ENCODE measurements around the gene CCAR1.
"Not testable (repeated sequence)": the region's sequence is repeated elsewhere in the genome, so short reads cannot be mapped to it uniquely, and the experiment has no call there.

CCAR1 gene

GRCh38 chr10:68759223-68759863 lies 38.3 kb downstream of the CCAR1 start:
- H3K27ac ChIP-seq (ENCODE audit: insufficient read depth, low read depth, low read length, poor library complexity, severe bottlenecking), result no peak overlapping the region
- H3K36me3 ChIP-seq (ENCODE audit: control insufficient read depth, insufficient read depth, low read length), result peaks cover 74% of the 10 kb centered on the region
- no peaks in the 10 kb centered on the region for H3K27me3 ChIP-seq (ENCODE audit: control insufficient read depth, insufficient read depth, low read length, poor library complexity, severe bottlenecking)
- H3K9me3 ChIP-seq (ENCODE audit: control insufficient read depth, low read length), result no peaks in the 10 kb centered on the region
- H3K4me1 ChIP-seq (ENCODE audit: control insufficient read depth, insufficient read depth, low read length), result no peaks in the 10 kb centered on the region
- 93 to 95% methylated on average over 5 of the region's 6 CpGs for WGBS, 2 experiments
- no peak overlapping the region for H3K4me3 ChIP-seq (ENCODE audit: insufficient read depth, low read depth, low read length)

DNA sequence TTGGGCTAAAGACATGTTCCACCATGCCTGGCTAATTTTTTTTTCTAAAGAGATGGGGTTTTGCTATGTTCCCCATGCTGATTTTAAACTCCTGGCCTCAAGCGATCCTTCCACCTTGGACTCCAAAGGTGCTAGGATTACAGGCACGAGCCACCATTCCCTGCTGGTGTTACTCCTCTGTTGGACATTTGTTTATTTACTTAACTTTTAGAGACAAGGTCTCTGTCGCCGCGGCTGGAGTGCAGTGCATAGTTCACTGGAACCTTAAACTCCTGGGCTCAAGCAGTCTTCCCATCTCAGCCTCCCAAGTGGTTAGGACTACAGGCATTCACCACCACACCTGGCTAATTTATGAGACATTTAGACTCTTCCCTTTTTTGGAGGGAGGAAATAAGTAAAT lies 38.9 kb downstream of the CCAR1 start:
- Histone ChIP-seq H3K27me3 (ENCODE audit: control insufficient read depth, insufficient read depth, low read length, poor library complexity, severe bottlenecking) (no peaks in the 10 kb centered on the region), H3K27ac (ENCODE audit: insufficient read depth, low read depth, low read length, poor library complexity, severe bottlenecking) (no peak overlapping the region), H3K4me1 (ENCODE audit: control insufficient read depth, insufficient read depth, low read length) (no peaks in the 10 kb centered on the region), H3K9me3 (ENCODE audit: control insufficient read depth, low read length) (no peaks in the 10 kb centered on the region), H3K36me3 (ENCODE audit: control insufficient read depth, insufficient read depth, low read length) (peaks cover 72% of the 10 kb centered on the region), H3K4me3 (ENCODE audit: insufficient read depth, low read depth, low read length) (no peak overlapping the region)
- 92 to 95% methylated on average over 5 of the region's 5 CpGs for WGBS, 2 experiments

- H3K4me1 ChIP-seq (ENCODE audit: control insufficient read depth, insufficient read depth, low read length); H3K9me3 ChIP-seq (ENCODE audit: control insufficient read depth, low read length); H3K4me3 ChIP-seq (ENCODE audit: insufficient read depth, low read depth, low read length); H3K27me3 ChIP-seq (ENCODE audit: control insufficient read depth, insufficient read depth, low read length, poor library complexity, severe bottlenecking); H3K27ac ChIP-seq (ENCODE audit: insufficient read depth, low read depth, low read length, poor library complexity, severe bottlenecking): not testable (repeated sequence)
- H3K36me3 ChIP-seq (ENCODE audit: control insufficient read depth, insufficient read depth, low read length), result peaks cover 61% of the 10 kb centered on the region
- 93 to 96% methylated on average over 7 of the region's 7 CpGs for WGBS, 2 experiments
Measured at GRCh38 chr10:68767407-68767806, 46.4 kb downstream of the CCAR1 start.

GRCh38 chr10:68781613-68782574 lies 60.9 kb downstream of the CCAR1 start:
- 94 to 95% methylated on average over 6 of the region's 6 CpGs for WGBS, 2 experiments
- Histone ChIP-seq H3K9me3 (ENCODE audit: control insufficient read depth, low read length) (no peaks in the 10 kb centered on the region), H3K4me3 (ENCODE audit: insufficient read depth, low read depth, low read length) (no peak overlapping the region), H3K27me3 (ENCODE audit: control insufficient read depth, insufficient read depth, low read length, poor library complexity, severe bottlenecking) (no peaks in the 10 kb centered on the region), H3K36me3 (ENCODE audit: control insufficient read depth, insufficient read depth, low read length) (peaks cover 59% of the 10 kb centered on the region), H3K27ac (ENCODE audit: insufficient read depth, low read depth, low read length, poor library complexity, severe bottlenecking) (no peak overlapping the region), H3K4me1 (ENCODE audit: control insufficient read depth, insufficient read depth, low read length) (no peaks in the 10 kb centered on the region)

GRCh38 chr10:68784476-68784875 lies 63.4 kb downstream of the CCAR1 start:
- H3K4me3 ChIP-seq (ENCODE audit: insufficient read depth, low read depth, low read length), result no peak overlapping the region
- H3K27ac ChIP-seq (ENCODE audit: insufficient read depth, low read depth, low read length, poor library complexity, severe bottlenecking), result peak overlapping the region; percentile 16
- H3K4me1 ChIP-seq (ENCODE audit: control insufficient read depth, insufficient read depth, low read length), result no peaks in the 10 kb centered on the region
- WGBS, 2 experiments, result 94 to 96% methylated on average over 7 of the region's 7 CpGs
- no peaks in the 10 kb centered on the region for H3K27me3 ChIP-seq (ENCODE audit: control insufficient read depth, insufficient read depth, low read length, poor library complexity, severe bottlenecking)
- no peaks in the 10 kb centered on the region for H3K9me3 ChIP-seq (ENCODE audit: control insufficient read depth, low read length)
- peaks cover 67% of the 10 kb centered on the region for H3K36me3 ChIP-seq (ENCODE audit: control insufficient read depth, insufficient read depth, low read length)

DNA sequence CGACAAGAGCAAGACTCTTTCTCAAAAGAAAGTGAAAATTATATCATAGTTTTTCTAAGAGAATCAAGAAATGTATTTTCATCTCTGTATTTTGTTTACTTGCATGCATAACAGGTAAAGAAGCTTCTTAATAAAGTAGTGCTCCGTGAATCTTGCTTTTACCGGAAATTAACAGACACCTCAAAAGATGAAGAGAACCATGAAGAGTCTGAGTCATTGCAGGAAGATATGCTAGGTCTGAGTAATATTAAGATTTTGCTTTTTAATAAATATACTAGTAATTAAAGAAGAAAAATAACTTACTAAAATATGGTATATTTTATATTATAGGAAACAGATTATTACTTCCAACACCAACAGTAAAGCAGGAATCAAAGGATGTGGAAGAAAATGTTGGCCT lies 66.8 kb downstream of the CCAR1 start:
- Histone ChIP-seq H3K27me3 (ENCODE audit: control insufficient read depth, insufficient read depth, low read length, poor library complexity, severe bottlenecking) (no peaks in the 10 kb centered on the region), H3K9me3 (ENCODE audit: control insufficient read depth, low read length) (no peaks in the 10 kb centered on the region), H3K36me3 (ENCODE audit: control insufficient read depth, insufficient read depth, low read length) (peaks cover 59% of the 10 kb centered on the region), H3K4me3 (ENCODE audit: insufficient read depth, low read depth, low read length) (no peak overlapping the region), H3K4me1 (ENCODE audit: control insufficient read depth, insufficient read depth, low read length) (no peaks in the 10 kb centered on the region), H3K27ac (ENCODE audit: insufficient read depth, low read depth, low read length, poor library complexity, severe bottlenecking) (no peak overlapping the region)
- WGBS, 2 experiments, result 96 to 100% methylated on average over 2 to 3 of the region's 3 CpGs

- H3K36me3 ChIP-seq (ENCODE audit: control insufficient read depth, insufficient read depth, low read length), result peaks cover 62% of the 10 kb centered on the region
Measured at GRCh38 chr10:68790476-68790875, 69.4 kb downstream of the CCAR1 start.

DNA sequence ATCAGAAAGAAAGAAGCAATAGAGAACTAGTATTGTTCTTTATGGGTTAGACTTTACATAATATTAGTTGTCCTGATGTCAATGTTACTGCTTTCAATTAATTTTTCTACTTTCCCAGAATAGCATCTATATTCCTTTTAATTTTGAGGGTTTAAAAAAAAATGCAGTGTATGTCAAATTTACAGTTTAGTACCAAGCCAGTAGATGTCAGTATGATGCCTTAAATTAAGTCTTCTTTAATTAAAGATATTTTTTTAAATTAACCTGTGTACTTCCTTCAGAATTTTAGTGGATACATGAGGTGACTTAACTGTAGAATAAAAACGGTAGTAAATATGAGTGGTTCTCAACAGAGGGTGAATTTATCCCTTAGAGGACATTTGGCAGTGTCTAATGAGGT lies 71.1 kb downstream of the CCAR1 start:
- WGBS, 2 experiments, result 97% methylated on average over 1 of the region's 1 CpG
- Histone ChIP-seq H3K36me3 (ENCODE audit: control insufficient read depth, insufficient read depth, low read length) (peaks cover 51% of the 10 kb centered on the region), H3K9me3 (ENCODE audit: control insufficient read depth, low read length) (no peaks in the 10 kb centered on the region), H3K27ac (ENCODE audit: insufficient read depth, low read depth, low read length, poor library complexity, severe bottlenecking) (no peak overlapping the region), H3K4me1 (ENCODE audit: control insufficient read depth, insufficient read depth, low read length) (no peaks in the 10 kb centered on the region), H3K27me3 (ENCODE audit: control insufficient read depth, insufficient read depth, low read length, poor library complexity, severe bottlenecking) (no peaks in the 10 kb centered on the region), H3K4me3 (ENCODE audit: insufficient read depth, low read depth, low read length) (no peak overlapping the region)

More at GRCh38 chr10:68790476-68790875, 69.4 kb downstream of the CCAR1 start:
- H3K27me3 ChIP-seq (ENCODE audit: control insufficient read depth, insufficient read depth, low read length, poor library complexity, severe bottlenecking), result no peaks in the 10 kb centered on the region
- WGBS, 2 experiments, result 93 to 95% methylated on average over 10 of the region's 10 CpGs
- H3K4me1 ChIP-seq (ENCODE audit: control insufficient read depth, insufficient read depth, low read length), result no peaks in the 10 kb centered on the region
- no peak overlapping the region for H3K4me3 ChIP-seq (ENCODE audit: insufficient read depth, low read depth, low read length)
- H3K9me3 ChIP-seq (ENCODE audit: control insufficient read depth, low read length), result no peaks in the 10 kb centered on the region
- H3K27ac ChIP-seq (ENCODE audit: insufficient read depth, low read depth, low read length, poor library complexity, severe bottlenecking), result no peak overlapping the region

DNA sequence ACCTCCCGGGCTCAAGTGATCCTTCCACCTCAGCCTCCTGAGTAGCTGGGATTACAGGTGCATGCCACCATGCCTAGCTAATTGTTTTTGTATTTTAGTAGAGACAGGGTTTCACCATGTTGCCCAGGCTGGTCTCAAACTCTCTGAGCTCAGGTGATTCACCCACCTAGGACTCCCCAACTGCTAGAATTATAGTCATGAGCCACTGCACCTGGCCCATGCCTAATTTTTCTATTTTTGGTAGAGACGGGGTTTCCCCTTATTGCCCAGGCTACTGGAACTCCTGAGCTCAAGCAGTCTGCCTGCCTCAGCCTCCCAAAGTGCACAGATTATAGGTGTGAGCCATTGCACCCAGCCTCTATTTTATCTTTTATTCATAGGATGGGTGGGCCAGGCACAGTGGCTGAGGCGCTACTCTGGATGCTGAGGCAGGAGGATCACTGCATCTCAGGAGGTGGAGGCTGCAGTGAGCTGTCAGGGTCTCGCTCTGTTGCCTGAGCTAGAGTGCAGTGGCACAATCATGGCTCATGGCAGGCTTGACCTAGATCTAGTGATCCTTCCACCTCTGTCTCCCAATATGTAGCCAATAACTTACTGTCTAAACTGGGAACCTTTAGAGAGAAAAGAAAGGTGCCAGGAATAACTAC lies 75.0 kb downstream of the CCAR1 start:
- no peaks in the 10 kb centered on the region for H3K27me3 ChIP-seq (ENCODE audit: control insufficient read depth, insufficient read depth, low read length, poor library complexity, severe bottlenecking)
- WGBS, 2 experiments, result 95 to 99% methylated on average over 4 of the region's 4 CpGs
- H3K27ac ChIP-seq (ENCODE audit: insufficient read depth, low read depth, low read length, poor library complexity, severe bottlenecking), result no peak overlapping the region
- no peak overlapping the region for H3K4me3 ChIP-seq (ENCODE audit: insufficient read depth, low read depth, low read length)
- no peaks in the 10 kb centered on the region for H3K9me3 ChIP-seq (ENCODE audit: control insufficient read depth, low read length)
- peaks cover 18% of the 10 kb centered on the region for H3K36me3 ChIP-seq (ENCODE audit: control insufficient read depth, insufficient read depth, low read length)
- no peaks in the 10 kb centered on the region for H3K4me1 ChIP-seq (ENCODE audit: control insufficient read depth, insufficient read depth, low read length)

DNA sequence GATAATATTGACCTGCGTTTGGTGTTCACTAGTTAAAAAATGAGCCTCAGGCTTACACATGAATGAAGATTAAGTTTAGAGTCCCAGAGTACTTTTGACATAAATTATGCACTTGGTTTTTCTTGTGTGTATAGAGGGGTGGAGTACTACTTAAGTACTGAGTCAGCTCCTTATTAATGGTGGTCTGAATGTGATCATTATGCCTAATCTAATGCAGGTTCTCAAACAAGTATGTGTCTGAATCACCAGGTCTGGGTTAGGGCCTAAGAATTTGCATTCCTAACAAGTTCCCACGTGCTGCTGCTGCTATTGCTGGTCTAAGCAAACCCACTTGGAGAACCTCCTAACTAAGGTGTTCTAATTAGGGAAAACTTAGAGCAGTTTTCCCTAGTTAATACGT lies 75.6 kb downstream of the CCAR1 start:
- H3K4me1 ChIP-seq (ENCODE audit: control insufficient read depth, insufficient read depth, low read length), result no peaks in the 10 kb centered on the region
- H3K27ac ChIP-seq (ENCODE audit: insufficient read depth, low read depth, low read length, poor library complexity, severe bottlenecking), result no peak overlapping the region
- no peaks in the 10 kb centered on the region for H3K9me3 ChIP-seq (ENCODE audit: control insufficient read depth, low read length)

More for the DNA sequence above, 75.6 kb downstream of the CCAR1 start:
- peaks cover 18% of the 10 kb centered on the region for H3K36me3 ChIP-seq (ENCODE audit: control insufficient read depth, insufficient read depth, low read length)
- WGBS, 2 experiments, result 93 to 96% methylated on average over 3 of the region's 3 CpGs
- H3K27me3 ChIP-seq (ENCODE audit: control insufficient read depth, insufficient read depth, low read length, poor library complexity, severe bottlenecking), result no peaks in the 10 kb centered on the region
- H3K4me3 ChIP-seq (ENCODE audit: insufficient read depth, low read depth, low read length), result no peak overlapping the region
